Right lobe of liver (tissue), 4 donors: Measurements from ENCODE around the gene COG7.

Experiments used
- CTCF ChIP-seq, 4 donors: fragments of 200-600 bp in 3 of 4; fragments of 450-650 bp in 1 of 4; IDR thresholded peaks; one replicate each; pipeline versions ENCODE4 v1.5.1 to v1.8.0; 2016 to 2022; ENCODE audit warnings: antibody characterized with exemption in 4 of 4, mild to moderate bottlenecking in 2 of 4
- POLR2A ChIP-seq: fragments of 450-650 bp; IDR thresholded peaks from one replicate; pipeline ENCODE4 v1.6.1; 2017; ENCODE audit warnings: antibody characterized with exemption, mild to moderate bottlenecking
- donor health status: DM: no; HTN: no; CAD: no.
- donor health status: DM: no; HTN: no; CAD: no.
- donor health status: DM: no; HTN: yes; CAD: no.

GRCh38 chr16:23466162-23466885 is 13.3 kb upstream of the COG7 start:
- TF ChIP-seq CTCF (IDR thresholded peaks at IDR 0.05) (no peak), POLR2A (no peak)
